HG03460 (cell line): ENCODE measurements around the gene MALRD1.

Source experiments
- ATAC-seq: cut with Tn5 transposase; IDR thresholded peaks from one replicate; pipeline ENCODE4 v1.9.1; 2021; ENCODE audit not compliant: unreplicated experiment

The MALRD1 gene

GRCh38 chr10:19332304-19332703 is 283.7 kb downstream of the MALRD1 start:
- no peak for ATAC-seq

GRCh38 chr10:19333631-19334030 is 285.0 kb downstream of the MALRD1 start:
- no peak for ATAC-seq

DNA sequence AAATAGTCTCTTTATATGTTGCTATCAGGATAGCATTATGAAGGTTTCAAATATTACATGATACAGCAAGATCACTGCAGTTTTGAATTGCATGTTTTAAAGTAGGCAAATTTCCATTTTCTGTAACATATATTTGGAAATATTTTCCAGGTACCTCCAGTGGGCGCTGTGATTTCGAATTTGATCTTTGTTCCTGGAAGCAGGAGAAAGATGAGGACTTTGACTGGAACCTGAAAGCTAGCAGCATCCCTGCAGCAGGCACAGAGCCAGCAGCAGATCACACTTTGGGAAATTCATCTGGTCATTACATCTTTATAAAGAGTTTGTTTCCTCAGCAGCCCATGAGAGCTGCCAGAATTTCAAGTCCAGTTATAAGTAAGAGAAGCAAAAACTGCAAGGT is 299.0 kb downstream of the MALRD1 start:
- no peak for ATAC-seq

DNA sequence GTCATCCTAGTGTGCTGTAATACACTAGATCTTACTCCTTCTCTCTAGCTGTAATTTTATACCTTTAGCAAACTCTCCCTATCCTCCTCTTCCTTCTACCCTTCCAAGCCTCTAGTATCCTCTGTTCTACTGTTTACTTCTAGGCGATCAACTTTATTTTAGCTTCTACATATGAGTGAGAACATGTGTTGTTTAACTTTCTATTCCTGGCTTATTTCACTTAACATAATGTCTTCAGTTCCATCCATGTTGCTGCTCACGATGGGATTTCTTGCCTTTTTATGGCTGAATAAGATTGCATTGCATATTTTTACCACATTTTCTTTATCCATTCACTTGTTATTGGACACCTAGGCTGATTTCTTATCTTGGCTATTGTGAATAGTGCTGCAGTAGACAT is 318.6 kb downstream of the MALRD1 start:
- ATAC-seq = no peak

DNA sequence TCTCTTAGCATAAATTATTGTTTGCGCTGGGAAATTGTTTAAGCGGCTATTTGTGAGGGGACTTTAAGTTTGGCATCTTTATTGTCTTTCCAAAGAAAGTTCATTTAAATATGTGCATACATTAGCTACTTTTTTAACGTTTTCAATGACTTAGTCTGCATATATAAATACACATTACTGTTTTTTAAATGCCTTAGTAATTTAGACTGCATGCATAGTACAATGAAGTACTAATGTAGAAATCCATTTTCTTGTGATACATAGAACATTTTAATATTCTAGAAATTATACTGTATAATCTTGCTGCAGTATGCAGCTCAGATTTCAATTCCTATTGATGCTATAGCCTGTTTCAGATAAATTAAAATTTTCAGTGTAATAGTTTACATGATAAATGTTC is 325.4 kb downstream of the MALRD1 start:
- no peak for ATAC-seq

GRCh38 chr10:19385846-19386450 is 337.3 kb downstream of the MALRD1 start:
- ATAC-seq = no peak

- no peak for ATAC-seq
These were observed 360.3 kb downstream of the MALRD1 start for GRCh38 chr10:19408924-19409323.

GRCh38 chr10:19411119-19411518 is 362.5 kb downstream of the MALRD1 start:
- ATAC-seq = no peak

DNA sequence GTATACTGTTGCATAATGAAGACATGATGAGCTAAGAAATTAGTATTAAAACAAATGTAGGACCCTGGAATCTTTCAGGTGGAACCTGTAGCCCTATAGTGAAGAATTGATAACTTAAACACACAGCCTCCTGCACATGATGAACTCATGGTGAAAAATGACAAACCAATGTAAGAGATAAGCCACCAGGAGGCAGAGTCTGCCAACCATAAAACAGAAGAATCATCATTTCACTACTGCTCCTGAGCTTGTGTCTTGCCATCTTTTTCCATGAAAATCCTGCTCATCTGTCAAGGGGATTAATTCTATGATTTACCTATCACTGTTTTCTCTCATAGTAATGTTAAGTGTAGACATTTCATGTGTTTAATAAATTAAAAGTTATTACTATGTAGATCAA is 363.9 kb downstream of the MALRD1 start:
- no peak for ATAC-seq

DNA sequence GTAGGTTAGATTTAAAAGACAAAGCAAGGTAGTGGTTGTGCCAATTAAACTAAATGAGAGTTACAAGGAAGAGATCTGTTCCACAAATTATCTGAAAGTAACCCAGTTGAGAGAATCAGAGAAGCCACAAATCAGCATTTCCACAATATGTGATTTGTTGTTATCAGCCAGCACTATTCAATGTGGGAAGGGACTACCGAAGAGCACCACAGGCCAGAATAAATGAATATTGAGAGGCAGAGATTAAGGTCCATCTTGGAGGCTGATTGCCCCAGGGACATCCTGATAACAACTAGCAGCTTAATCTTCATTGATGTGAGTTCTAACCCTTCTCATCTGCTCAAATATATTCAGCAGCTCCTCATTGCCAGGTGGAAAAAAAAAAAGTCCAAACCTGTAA is 367.6 kb downstream of the MALRD1 start:
- ATAC-seq = no peak

DNA sequence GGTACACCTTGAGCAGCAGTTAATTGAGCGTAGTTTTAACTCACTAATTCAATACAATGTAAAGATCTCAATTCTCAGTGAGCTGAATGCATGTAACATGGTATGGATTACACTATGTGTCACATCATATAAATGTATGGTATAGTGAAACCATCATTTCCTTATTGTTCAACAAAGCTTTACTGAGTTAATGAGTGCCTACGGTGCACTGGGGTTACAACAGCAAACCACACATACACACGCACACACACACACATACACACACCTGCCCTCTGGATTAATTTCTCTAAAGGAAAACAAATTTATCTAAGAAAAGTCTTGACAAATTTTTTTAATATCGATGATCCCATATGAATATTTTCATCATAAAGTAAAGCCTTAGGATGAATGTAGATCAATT is 369.1 kb downstream of the MALRD1 start:
- ATAC-seq = no peak

DNA sequence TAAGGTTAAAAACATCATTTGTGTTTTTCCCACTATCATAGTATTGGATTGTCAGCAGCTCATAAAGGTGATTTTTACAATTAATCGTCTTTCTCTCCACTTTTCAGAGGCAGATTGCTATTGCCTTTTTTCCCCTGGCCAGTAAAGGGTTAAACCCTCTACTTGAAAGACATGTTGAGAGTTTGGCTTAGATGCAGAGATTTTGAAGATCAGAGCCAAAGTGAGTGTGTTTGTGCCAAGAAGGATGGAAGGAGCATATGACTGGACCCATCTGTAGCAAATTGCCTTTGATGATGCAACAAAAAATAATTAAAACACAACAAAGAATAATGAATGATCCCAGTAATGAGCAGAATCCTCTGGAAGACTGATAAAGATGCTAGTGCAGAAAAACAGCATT is 373.1 kb downstream of the MALRD1 start:
- no peak for ATAC-seq

- no peak for ATAC-seq
These were observed 377.4 kb downstream of the MALRD1 start for GRCh38 chr10:19426034-19426433.

- no peak for ATAC-seq
These were observed 383.2 kb downstream of the MALRD1 start for GRCh38 chr10:19431622-19432351.

DNA sequence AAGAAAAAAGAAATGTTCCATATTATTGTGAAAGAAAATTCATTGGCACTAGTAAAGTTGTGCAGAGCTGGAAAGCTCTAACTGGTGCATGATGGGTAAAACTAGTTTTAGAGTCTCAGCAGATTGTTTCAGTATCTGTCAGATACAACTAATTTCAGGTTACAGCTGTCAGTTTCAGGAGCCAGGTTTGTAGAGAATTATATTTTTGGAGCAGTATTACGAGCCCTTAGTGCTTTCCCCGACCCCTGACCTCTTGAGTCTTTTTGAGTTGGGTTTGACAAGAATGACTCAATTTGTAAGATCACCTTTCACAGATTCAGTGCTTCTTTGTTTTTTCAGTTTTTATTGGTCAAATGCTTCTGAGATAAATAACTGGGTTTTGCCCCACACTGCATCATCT is 401.3 kb downstream of the MALRD1 start:
- ATAC-seq = no peak

DNA sequence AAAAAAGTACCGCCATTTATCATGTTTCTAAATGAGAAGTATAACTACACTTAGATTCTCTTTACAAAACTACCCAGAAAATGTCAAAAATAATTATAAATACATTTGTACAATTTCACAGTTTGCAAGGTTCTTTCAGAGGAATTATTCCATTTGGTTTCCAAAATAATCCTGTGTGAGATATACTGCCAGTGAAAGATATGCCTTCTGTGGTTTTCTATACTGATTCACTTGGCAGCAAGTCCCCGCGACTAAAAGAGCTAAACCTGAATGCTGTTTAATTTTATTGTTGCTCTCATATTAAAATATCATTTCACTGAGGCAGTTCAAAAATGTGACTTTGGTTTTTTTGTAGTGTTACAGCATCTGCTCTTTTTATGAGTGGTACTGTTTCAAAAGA is 402.8 kb downstream of the MALRD1 start:
- no peak for ATAC-seq

DNA sequence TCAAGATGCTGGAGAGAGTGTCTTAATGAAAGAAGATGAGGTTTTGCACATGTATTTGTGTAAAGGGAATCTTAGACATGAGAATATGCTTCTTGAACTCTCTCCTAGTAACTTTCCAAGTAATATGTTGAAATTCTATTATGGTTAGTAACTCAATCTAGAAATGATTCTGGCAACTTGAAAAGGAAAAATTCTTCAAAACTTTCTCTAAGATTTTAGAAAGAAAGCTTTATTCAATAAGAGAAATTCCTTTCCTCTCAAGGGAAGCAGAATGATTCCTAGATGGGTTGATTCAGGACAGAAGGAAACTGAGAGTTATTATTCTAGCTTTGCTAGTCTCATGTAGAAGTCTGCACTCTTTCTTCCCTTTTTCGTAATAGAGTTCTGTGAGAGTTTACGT is 403.3 kb downstream of the MALRD1 start:
- ATAC-seq = no peak

- ATAC-seq = no peak
These were observed 405.4 kb downstream of the MALRD1 start for GRCh38 chr10:19453967-19454366.

DNA sequence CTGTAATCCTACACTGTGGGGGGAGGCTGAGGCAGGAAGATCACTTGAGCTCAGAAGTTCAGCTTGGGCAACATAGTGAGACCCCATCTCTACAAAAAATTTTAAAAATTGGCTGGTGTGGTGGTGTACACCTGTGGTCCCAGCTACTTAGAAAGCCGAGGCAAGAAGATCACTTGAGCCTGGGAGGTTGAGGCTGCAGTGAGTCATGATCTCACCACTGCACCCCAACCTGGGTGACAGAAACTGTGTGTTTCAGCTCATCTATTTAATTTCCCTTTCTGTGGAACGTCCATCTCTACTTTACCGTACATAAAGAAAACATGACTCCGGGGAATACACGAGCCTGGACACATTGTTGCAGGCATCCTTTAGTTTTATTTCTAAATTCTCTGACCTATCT is 413.0 kb downstream of the MALRD1 start:
- no peak for ATAC-seq

- ATAC-seq = no peak
These were observed 418.1 kb downstream of the MALRD1 start for GRCh38 chr10:19466709-19467108.

- no peak for ATAC-seq
These were observed 419.8 kb downstream of the MALRD1 start for GRCh38 chr10:19468413-19468812.

DNA sequence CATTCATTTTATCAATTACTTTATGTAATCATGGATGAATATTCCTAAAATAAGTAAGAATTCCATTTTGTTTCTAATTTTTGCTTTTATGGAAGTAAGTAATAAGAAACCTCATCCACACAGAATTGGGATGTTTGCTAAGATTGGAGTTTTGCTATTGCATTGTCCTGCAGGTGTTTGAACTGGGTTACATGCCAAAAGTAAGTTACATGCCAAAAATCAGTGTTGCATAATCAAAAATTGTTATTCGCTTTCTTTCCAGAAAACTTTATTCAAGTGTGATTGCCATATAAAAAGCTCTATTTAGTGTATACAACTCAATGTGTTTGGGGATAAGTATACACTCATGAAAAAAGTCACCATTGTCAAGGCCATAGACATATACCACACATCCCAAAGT is 420.9 kb downstream of the MALRD1 start:
- no peak for ATAC-seq

DNA sequence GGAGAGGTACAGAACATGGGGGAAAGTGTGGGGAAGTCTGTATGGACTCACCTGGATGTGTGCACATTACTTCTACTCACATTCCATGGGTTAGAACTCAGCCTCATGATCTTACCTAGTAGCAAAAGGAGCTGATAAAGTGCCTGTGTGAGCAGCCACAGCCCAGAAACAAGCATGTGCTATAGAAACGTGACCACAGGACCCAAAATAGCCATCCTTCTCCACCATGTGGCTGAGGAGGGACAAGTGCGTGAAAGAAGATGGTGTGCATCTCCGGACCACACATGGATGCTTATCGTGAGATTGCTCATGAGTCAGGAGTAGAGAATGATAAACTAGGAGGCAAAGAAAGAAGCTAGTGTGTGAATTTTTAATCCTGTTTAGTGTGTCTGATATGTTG is 431.3 kb downstream of the MALRD1 start:
- no peak for ATAC-seq
